ENCODE data around the gene GAGE12G.
"Not testable (repeated sequence)": the region's sequence is repeated elsewhere in the genome, so short reads cannot be mapped to it uniquely, and the experiment has no call there.

DNA sequence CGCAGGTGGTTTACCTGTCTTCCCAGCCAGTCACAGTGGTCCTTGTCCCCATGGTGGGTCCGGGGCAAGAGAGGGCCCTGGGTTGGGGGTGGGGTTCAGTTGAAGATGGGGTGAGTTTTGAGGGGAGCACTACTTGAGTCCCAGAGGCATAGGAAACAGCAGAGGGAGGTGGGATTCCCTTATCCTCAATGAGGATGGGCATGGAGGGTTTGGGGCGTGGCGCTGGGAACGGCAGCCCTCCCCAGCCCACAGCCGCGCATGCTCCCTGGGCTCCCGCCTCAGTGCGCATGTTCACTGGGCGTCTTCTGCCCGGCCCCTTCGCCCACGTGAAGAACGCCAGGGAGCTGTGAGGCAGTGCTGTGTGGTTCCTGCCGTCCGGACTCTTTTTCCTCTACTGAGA, 9.4 kb downstream of the GAGE12G start, which contains the start of gene GAGE12H:
- TF ChIP-seq, protein P1, sequence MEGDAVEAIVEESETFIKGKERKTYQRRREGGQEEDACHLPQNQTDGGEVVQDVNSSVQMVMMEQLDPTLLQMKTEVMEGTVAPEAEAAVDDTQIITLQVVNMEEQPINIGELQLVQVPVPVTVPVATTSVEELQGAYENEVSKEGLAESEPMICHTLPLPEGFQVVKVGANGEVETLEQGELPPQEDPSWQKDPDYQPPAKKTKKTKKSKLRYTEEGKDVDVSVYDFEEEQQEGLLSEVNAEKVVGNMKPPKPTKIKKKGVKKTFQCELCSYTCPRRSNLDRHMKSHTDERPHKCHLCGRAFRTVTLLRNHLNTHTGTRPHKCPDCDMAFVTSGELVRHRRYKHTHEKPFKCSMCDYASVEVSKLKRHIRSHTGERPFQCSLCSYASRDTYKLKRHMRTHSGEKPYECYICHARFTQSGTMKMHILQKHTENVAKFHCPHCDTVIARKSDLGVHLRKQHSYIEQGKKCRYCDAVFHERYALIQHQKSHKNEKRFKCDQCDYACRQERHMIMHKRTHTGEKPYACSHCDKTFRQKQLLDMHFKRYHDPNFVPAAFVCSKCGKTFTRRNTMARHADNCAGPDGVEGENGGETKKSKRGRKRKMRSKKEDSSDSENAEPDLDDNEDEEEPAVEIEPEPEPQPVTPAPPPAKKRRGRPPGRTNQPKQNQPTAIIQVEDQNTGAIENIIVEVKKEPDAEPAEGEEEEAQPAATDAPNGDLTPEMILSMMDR (IDR thresholded peaks at IDR 0.05), result not testable (repeated sequence)
- TF ChIP-seq POLR2A (IDR thresholded peaks at IDR 0.05), result not testable (repeated sequence)
